CD4-positive, alpha-beta T cell treated with Interleukin-6 for 4 hours (primary cell): ENCODE results near the gene ZC3H4.
"Not testable (repeated sequence)": the region's sequence is repeated elsewhere in the genome, so short reads cannot be mapped to it uniquely, and the experiment has no call there.

Experiments
- DNase-seq: peaks from one replicate; pipeline ENCODE4 v3.0.0-alpha.2; 2020; ENCODE audit warnings: mixed read lengths

Gene ZC3H4

DNA sequence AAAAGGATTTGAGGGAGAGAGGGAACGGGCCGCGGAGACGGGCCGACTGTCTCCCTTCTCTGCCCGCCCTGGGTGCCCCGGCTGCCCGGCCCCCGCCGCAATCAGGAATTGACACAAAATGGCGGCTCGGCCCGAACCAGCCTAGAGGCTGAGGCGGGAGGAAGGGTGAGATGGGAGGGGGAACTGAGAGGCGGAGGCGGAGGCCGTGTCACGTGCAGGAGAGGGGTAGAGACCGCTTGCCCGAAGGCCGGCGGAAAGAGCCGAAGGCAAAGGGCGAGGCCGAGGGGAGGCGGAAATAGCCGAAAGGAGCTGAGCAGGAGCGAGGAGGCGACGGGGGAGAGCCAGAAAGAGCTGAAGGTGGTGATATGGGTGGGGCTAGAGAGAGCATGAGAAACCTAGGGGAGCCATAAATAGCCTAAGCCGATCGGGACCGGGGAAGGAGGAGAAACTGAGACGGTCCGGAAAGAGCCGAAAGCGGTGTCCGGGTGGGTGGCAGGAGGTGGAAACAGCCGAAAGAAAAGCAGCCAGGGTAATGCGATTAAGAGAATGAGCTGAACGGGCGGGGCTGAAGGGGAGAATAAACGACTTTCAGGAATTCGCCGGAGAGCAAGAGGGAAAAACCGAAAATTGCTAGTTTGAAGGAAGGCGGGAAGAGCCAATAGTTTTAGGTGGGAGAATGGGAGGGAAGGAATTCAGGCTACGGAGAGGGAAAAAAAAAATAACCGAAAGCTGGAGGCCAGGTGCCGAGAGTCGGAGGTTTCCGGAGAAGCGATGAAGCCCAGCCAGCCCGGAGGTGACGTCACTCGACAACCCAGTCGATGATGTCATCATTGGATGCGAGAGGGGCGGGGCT is at the start of gene ZC3H4:
Gene ZC3H4, minus strand, starts transcription at position 780 of the 853 bp plus-strand sequence. CDS start 1,192 bp downstream, outside the sequence.
- peak; percentile 99 for DNase-seq

DNA sequence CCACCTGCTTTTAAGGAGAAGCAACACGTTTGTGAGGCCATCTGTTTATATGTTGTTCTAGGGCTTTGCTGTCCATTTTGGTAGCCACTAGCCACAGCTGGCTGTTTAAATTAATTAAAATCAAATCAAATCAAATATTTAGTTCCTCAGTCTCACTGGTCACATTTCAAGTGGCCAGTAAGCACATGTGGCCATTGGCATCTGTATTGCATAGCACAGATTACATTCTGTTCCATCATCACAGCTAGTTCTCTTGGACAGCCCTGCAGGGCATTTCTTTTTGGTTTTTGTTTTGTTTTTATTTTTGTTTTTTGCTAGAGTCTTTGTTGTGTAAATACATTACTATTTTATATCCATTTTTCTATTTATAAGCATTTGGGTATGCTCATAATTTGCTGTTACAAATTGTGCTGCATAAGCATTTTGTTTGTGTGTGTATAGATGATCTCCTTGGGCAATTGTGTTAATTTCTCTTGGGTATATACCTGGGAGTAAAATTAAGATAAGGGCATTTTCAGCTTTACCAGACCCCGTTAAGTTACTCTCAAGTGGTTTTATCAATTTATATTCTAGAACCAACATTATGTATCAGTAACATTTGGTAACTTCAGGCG is 48.4 kb upstream of the ZC3H4 start:
- DNase-seq: no peak

DNA sequence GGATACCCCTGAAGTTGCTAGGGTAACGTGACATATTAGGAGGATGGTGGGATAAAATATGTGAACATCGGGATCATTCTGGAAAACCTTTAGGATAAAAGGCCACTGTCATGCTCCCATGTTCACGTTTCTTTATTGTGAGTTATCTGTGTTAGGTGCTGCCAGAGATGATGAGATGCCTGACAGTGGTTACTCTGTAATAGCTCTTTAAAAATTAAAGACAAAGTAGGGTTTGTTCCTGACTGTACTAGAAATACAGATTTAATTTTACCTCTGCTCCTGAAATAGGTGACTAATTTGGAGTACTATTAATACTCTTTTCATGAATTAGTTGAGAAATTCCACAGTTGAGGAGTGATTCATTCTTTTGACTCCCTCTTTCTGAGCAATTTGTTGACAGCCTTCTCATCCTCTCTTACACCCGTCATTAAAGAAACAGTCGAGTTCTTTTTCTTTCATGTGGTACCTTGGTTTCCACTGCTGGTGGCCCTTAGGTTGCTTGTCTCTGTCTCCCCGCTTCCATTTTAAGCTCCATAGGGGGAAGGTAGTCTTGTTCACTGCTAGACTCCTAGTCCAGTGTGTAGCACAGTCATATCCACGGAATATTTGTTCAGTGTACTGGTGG is 45.4 kb upstream of the ZC3H4 start:
- peak; percentile 54 for DNase-seq

DNA sequence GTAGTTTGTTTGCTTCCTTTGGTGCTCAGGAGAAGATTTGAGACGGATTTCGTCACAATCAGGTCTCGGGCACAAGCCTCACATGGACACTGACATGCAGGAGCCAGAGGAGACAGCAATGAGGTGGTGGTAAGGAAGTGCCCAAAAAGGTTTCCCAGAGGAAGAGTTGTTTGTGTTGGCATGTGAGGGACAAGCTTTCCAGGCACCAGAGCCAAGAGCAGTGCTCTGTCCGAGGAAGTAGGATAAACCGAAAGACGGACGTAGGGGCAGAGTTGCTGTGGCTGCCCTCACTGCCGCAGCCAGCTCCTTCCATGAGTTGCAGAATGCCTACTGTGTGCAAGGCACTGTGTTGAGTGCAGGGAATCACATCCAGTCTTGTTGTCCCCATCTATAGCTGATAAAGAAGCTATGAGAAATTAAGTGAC is 44.8 kb upstream of the ZC3H4 start:
- DNase-seq: no peak

DNA sequence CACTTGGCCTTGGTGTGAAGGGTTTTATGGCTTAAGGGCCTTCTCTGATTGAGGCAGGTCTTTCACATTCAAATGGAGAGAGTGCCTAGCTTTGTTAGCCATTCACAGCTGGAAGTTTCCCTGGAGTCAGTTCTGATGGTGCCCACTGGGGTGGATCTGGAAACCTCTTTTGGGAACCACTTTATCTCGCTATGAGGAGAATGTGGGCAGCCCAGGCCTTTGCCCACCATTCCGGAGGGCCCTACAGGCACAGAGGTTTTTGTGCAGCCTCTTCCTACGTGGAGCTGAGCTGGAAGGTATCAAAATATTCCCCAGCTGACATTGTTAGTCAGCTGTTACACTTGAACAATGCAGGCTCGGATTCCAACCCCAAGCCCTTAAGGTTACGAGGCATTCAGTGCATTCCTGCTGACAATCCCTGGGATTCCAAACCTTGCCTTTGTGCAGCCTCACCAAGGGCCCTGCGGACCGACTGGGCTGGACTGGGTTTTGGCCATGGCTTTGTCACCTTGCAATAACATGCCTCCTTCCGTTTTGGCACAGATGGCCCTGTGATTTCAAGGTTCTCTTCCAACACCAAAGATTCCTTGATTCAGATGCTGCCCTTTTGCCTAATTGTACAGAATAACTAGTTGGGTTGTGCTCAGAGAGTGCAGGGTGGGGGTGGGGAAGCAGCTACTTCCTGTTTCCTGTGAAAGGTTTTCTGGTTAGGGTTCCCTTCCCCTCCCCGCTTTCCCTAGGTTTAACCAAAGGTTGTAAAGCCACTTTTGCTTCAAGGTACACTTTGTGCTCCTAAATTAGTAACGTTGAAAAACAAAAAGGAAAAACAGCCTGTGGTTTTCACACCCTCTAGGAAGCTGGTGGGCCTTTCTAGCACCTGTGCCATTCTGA is 44.1 kb upstream of the ZC3H4 start:
- DNase-seq: peak; percentile 76

DNA sequence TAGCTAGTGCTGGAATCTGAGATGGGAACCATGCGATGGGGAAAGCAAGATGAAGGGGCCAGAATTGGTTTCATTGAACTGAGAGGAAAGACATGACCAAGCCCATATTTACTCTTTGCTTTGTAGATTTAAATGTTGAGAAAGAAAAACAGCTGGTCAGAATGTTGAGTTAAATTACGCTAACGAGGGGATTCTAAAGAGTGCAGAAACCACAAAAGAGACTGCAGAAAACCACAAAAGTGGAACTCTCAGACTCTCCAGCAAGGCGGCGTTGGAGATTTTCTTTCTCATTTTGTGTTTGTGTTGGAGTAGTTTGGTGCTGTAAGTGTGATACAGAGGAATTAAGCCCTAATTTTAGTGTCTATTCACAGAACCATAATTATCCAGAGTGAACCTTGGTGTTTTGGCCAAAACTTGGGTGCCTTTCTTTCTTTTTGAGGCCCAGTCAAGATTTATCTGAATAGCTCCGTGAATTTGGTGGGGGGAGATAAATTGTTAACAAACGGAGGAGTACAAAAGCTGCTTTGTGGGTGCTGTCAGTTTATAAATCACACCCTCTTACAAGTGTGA is 43.4 kb upstream of the ZC3H4 start:
- peak; percentile 29 for DNase-seq

DNA sequence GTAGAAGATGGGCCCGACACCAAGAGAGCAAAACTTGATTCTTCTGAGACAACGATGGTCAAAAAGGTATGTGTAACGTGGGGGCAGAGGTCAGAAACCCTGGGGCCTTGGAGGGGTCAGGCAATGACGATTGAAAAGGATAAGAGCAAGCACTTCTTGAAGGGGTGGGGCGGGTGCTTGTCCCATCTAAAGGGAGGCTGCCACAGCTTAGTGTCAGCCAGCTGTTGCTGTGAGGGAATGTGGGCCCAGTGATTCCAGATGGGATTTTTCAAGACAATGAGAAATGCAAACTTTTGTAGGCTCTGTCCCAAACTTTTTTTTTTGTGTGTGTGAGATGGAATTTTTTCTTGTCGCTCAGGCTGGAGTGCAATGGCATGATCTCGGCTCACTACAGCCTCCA is 41.6 kb upstream of the ZC3H4 start:
- no peak for DNase-seq

DNA sequence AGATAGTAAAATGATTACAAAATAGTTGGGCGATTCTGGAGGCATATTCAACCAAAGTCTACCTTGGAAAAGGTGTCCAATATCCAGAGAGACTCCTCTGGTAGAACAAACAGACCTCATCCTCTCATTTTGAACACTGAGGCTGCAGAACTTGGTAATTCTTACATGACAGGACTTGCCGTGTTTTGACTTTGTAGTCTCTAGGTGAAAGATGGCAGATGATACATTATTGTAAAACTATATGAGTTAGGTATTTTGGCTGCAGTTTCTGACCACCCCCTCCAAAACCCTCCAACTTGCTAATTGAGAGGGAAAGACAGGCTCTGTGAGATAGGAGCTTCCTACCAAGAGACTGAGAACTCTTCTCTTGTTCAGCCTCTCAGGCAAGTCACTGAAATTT is 39.7 kb upstream of the ZC3H4 start:
- no peak for DNase-seq

DNA sequence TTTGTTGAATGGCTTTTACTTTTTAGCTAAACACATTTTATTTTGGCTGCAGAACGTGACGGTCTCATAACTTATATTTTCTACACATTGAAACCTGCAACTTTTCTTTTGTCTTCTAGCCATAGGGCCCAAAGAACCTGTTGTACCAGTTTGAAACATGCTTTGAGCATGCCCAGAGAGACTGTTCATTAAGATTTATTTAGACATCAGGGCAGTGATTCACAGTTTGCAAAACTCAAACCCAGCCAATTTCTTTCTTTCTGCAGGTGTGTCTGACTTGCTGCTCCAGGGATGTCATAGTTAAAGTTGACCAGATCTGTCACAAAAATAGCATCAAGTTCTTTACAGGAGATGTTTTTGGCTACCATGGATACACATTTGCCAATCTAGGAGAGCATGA is 39.1 kb upstream of the ZC3H4 start:
- DNase-seq: no peak

DNA sequence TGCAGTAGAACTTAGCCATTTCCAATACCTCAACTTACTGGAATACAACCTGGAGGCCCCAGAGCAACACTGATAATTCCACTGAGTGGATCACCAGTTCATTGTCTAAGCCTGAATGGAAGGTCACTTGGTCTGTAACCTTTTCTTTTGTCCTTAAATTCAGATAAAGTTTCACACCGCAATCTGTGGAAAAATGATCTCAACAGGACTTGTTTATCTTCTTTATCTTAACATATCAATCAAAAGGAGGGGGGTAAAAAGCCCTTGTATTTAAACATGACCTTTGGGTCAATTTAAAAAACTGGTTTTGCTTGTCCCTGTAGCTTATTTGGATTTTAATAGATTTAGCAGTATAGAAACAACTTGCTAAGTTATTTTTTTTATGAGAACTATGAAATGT is 38.6 kb upstream of the ZC3H4 start:
- no peak for DNase-seq

DNA sequence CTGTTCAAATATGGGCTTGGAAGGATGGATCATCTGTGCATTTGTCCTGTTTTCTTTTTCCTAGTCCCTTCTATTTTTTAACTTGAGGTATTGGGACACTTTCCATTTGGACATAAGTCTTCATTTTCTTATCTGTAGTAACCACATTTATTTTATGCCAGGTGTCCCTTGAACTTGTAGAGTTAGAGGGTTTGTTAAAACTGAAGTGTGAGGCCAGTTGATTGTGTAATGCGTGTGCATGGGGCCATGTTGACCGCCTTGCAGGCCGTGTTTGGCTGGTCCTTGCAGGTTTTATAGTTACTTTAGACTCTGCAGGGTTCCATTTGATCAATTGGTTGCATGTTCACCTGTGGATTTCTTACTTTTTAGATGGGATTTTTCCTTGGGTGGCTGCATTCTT is 38.1 kb upstream of the ZC3H4 start:
- no peak for DNase-seq

DNA sequence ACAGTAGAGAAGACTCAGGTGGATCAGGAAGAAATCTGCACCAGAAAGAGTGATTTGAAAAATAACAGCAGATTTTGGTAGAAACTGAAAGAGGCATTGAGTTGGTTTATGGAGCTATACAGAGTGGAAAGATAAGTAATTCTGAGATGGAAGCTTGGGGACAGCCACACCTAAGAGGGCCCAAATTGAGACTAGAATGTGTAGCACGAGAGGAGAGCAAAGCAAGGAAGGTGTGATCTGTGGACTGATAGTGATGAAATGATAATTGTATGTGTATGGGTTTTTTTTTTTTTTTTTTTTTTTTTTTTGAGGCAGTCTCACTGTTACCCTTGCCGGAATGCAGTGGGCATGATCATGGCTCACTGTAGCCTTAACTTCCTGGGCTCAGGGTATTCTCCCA is 33.3 kb upstream of the ZC3H4 start:
- no peak for DNase-seq

DNA sequence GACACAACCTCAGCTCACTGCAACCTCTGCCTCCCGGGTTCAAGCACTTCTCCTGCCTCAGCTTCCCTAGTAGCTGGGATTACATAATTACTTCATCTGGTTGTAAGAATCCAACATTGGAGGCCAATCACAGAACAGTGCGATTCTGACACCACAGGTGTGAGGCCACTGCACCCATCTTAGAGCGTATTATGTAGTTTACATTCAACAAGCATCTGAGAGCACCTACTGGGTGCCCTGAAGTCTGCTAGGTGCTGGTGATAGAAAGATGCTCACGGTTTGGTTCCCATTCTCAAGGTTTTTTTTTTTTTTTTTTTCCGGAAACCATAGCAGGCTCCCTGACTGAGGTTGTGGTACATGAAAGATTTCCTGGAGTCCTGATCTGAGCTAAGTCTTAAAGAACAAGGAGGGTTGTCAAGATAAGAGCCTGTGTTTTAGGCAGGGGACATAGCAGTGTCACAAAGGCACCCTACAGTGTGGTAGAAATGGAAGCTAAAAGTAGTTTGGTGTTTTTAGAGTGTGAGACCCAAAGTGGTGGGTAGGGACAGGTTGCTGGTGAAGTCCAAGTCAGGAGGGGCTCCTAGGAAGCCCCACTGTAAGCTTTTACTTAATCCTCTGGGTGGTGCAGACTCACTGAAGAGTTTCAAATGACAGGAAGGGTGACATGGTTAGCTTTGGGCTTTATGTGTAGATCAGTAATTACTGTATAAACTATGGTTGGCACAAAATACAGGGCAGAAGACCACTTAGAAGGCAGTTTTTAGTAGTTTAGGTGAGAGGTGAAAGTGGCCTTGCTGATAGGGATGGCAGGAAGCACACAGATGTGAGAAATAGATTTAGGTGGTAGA is 32.3 kb upstream of the ZC3H4 start:
- peak; percentile 34 for DNase-seq

DNA sequence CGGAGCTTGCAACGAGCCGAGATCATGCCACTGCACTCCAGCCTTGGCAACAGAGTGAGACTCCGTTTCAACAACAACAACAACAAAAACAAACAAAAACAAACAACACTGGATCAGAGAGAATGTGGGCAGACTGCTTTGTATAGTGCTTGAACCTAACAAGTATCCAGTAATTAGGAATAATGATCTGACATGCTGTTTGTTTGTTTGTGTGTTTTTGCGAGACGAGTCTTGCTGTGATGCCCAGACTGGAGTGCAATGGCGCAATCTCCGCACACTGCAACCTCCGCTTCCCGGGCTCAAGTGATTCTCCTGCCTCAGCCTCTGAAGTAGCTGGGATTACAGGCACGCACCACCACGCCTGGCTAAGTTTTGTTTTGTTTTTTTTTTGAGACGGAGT is 31.1 kb upstream of the ZC3H4 start:
- no peak for DNase-seq

DNA sequence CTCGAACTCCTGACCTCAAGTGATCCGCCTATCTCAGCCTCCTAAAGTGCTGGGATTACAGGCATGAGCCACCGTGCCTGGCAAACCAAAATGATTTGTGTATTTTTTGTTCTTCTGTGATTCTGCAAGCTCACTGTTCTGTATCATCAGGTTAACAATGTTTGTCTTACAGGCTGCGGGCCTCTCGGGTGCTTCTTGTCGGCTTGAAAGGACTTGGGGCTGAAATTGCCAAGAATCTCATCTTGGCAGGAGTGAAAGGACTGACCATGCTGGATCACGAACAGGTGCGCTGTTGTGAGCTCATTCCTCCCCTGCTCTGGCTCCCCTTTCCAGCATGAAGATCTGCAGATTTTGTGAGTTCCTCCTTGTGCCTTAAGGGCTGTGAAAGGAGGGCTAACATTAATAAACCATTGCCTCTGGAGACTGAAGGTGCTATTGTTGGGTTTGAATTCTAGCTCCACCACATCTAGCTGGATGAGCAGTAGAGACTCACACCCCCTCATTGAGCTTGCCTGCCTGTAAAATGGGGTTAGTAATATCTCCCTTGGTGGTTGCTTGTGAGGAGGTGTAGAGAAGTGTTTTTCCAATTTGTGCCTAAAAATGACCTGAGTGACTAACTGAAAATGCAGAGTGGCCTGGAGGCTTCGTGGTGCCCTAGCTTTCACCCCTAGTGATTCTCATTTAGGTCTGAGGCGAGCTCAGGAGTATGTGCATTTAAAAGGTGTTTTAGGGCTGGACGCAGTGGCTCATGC is 29.9 kb upstream of the ZC3H4 start:
- no peak for DNase-seq

DNA sequence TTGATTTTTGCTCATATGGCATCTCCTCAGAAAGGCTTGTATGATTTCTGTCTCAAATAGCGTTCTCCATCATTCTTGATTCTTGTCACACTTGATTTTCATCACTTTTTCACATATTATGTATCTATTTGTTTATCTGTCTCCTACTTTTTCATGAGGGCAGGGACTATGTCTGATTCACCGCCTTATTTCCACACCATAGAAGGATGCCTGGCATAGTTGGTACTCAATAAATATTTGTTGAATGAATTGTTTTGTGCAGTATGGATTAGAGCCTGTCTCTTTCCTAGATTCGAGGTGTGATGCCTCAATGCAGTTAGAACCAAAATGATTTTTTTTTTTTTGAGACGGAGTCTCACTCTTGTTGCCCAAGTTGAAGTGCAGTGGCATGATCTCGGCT is 29.2 kb upstream of the ZC3H4 start:
- DNase-seq: no peak

DNA sequence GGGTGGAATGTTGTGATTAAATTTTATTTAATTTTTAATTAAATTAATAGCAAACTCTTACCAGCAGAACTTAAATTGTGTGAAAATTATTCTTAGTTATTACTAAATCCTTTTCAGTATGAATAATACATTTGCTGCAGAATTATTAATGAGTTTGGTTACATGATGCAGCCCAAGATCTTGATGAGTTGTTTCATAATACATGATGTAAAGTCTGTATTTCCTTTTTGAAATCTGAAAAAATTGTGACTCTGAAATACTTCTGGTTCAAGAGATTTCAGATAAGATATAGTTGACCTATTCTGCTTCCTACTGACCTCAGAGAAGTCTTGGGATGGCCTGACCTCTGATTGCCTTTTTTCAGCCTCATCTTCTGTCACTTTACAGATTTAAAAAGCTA is 28.1 kb upstream of the ZC3H4 start:
- DNase-seq: no peak

DNA sequence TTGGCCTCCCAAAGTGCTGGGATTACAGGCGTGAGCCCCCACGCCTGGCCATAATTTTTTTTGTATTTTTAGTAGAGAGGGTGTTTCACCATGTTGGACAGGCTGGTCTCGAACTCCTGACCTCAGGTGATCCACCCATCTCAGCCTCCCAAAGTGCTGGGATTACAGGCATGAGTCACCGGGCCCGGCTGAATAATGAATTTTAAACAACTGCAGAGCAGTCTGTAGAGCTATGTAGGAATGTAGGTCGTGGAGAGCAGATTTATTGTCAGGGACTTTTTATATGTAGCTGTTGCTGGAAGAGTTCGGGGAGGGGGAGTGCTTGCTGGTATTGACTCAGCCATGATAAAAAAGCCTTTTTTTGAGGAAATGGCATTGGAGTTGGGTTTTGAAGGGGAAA is 27.7 kb upstream of the ZC3H4 start:
- not testable (repeated sequence) for DNase-seq

DNA sequence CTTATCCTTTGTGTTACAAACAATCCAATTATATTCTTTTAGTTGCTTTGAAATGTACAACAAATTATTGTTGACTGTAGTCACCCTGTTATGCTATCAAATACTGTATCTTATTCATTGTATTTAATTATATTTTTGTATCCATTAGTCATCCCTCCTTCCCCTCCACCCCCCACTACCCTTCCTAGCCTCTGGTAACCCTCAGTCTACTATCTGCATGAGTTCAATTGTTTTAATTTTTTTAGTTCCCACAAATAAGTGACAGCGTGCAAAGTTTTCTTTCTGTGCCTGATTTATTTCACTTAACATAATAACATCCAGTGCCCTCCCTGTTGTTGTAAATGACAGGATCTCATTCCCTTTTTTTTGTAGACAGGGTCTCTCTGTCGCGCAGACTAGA is 21.6 kb upstream of the ZC3H4 start:
- DNase-seq: no peak

DNA sequence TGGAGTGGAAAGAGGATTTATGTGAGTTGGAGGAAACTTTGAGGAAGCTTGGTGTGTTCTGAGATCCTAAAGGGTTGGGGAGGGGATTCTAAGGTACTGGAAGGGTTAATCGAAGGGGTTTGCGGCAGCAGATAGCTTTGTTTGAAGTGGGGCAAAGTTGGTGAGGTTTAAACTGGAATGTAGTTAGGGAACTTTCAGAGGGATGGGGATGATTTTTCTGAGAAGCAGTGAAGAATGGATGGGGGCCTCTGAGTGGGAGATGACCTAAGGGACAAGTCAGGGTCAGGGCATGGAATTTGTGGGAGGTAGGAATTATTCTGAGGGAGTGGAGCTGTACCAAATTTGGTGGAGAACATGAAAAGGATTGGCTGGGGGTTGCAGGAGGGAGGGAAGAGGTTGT is 21.0 kb upstream of the ZC3H4 start:
- DNase-seq: no peak

DNA sequence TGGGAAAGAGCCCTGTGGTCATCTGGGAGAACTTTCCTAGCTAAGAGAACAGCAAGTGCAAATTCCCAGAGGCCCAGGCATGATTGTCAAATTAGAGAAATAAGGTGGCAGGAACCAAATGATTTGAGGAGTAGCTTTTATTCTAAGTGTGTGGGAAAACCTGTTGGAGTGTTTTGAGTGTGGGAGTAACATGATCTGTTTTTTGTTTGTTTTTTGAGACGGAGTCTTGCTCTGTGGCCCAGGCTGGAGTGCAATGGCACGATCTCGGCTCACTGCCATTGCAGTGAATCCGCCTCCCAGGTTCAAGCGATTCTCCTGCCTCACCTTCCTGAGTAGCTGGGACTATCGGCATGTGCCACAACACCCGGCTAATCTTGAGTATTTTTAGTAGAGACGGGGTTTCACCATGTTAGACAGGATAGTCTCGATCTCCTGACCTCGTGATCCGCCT is 19.5 kb upstream of the ZC3H4 start:
- DNase-seq: no peak
